IPS DF 4.7 (cell line): ENCODE measurements around the gene LYG2.
"Not testable (repeated sequence)": the region's sequence is repeated elsewhere in the genome, so short reads cannot be mapped to it uniquely, and the experiment has no call there.

Experiments used
- DNase-seq: peaks from one replicate; pipeline ENCODE4 v3.0.0-alpha.2; 2013; ENCODE audit warnings: low spot score; ENCODE audit errors: extremely low read depth

Gene LYG2

GRCh38 chr2:99255491-99256318 lies at the start of gene LYG2:
TSS of gene LYG2 (minus strand) at chr2:99255666. CDS start at chr2:99254260, 1,406 bp downstream.
- DNase-seq = no peak

GRCh38 chr2:99301097-99301496 lies 45.6 kb upstream of the LYG2 start, which contains the start of gene LYG1:
TSS of gene LYG1 (minus strand) at chr2:99301197. CDS start at chr2:99295670, 5,527 bp downstream.
- not testable (repeated sequence) for DNase-seq

- DNase-seq = no peak
Observed at GRCh38 chr2:99299580-99299979, 44.1 kb upstream of the LYG2 start.

GRCh38 chr2:99297994-99298393 lies 42.5 kb upstream of the LYG2 start:
- DNase-seq = no peak

- DNase-seq = no peak
Observed at GRCh38 chr2:99285526-99285925, 30.1 kb upstream of the LYG2 start.

- DNase-seq = no peak
Observed at GRCh38 chr2:99279969-99280695, 24.7 kb upstream of the LYG2 start.

GRCh38 chr2:99278793-99279291 lies 23.4 kb upstream of the LYG2 start:
- DNase-seq = no peak

GRCh38 chr2:99278195-99278765 lies 22.8 kb upstream of the LYG2 start:
- not testable (repeated sequence) for DNase-seq

- no peak for DNase-seq
Observed at GRCh38 chr2:99275882-99276281, 20.4 kb upstream of the LYG2 start.

GRCh38 chr2:99261242-99261641 lies 5.8 kb upstream of the LYG2 start:
- DNase-seq = no peak

- DNase-seq = no peak
Observed at GRCh38 chr2:99260184-99260583, 4.7 kb upstream of the LYG2 start.

GRCh38 chr2:99259465-99259864 lies 4.0 kb upstream of the LYG2 start:
- DNase-seq = no peak

GRCh38 chr2:99256677-99257076 lies 1.2 kb upstream of the LYG2 start:
- no peak for DNase-seq

- DNase-seq = no peak
Observed at GRCh38 chr2:99249951-99250350, 5.5 kb downstream of the LYG2 start.

GRCh38 chr2:99242151-99242550 lies 13.3 kb downstream of the LYG2 start:
- DNase-seq = no peak

- DNase-seq = no peak
Observed at GRCh38 chr2:99240431-99240830, 15.0 kb downstream of the LYG2 start.

- no peak for DNase-seq
Observed at GRCh38 chr2:99238599-99238998, 16.9 kb downstream of the LYG2 start.

GRCh38 chr2:99233177-99233576 lies 22.3 kb downstream of the LYG2 start:
- not testable (repeated sequence) for DNase-seq

- no peak for DNase-seq
Observed at GRCh38 chr2:99217929-99218501, 37.5 kb downstream of the LYG2 start.

GRCh38 chr2:99216096-99216495 lies 39.4 kb downstream of the LYG2 start:
- DNase-seq = no peak

- DNase-seq = peak; percentile 28
Observed at GRCh38 chr2:99205491-99205890, 50.0 kb downstream of the LYG2 start.
